Activated CD4-positive, alpha-beta T cell treated with anti-CD3 and anti-CD28 coated beads, Interleukin-2, Interleukin-4, amounts not matched to agents 100 ng/mL and 50 ng/mL, durations not matched to agents 16 hours and 8 hours (primary cell): Measurements from ENCODE around the gene WFDC1.

Experiments
- DNase-seq: peaks from one replicate; pipeline ENCODE4 v3.0.0-alpha.2; 2020; ENCODE audit warnings: low spot score

Gene WFDC1

DNA sequence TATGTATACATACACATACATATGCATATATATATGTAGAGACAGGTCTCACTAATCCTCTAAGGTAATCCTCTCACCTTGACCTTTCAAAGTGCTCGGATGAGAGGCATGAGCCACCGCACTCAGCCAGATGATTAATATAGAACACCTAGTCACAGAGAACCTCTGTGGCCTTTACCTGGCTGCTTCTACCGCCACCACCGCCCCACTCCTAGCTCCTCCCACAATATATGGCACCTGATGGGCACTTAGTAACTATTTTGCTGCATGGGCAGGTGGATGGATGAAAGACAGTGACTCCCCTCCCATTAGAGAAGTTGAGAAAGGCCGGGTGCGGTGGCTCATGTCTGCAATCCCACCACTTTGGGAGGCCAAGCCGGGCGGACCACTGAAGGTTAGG lies 57.0 kb downstream of the WFDC1 start:
- no peak for DNase-seq

DNA sequence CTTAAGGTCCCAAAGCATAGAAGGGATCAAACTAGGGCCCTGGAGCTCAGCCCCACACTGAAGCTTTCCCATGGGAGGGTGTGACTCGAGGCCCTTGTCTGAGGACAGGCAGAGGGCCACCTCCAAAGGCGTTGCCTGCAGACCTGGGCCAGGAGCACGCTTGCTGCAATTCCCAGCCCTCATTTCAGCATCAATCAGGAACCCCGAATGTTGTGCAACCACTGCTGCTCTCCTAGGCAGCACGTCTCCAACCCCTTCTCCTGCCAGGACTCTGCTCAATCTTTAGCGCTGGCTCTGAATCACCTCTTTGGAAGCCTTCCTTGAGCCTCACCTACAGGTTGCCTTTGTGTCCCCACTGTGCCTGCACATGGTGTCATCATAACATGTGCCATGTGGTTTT lies 59.6 kb downstream of the WFDC1 start:
- no peak for DNase-seq

GRCh38 chr16:84355149-84355548 lies 60.5 kb downstream of the WFDC1 start:
- DNase-seq = no peak

DNA sequence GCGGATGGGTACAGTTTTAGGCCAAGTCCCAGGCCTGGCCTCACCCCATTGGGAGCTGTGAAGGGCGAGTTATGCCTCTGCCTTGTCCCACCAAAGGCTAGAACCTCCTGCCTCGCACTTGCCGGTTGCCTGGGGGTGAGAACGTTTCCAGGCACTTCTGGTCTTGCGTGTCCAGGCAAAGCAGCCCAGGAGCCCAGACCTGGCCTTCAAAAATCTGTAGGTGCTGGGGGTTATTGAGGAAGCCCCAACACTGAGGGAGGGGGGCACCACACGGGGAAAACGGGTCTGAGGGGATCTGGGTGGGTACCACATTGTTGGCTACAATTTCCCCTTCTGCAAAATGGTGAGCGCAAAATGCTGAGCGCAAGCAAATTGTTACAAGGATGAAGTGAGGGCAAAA lies 61.5 kb downstream of the WFDC1 start:
- no peak for DNase-seq

- DNase-seq = no peak
Observed at GRCh38 chr16:84356591-84357116, 62.0 kb downstream of the WFDC1 start.

DNA sequence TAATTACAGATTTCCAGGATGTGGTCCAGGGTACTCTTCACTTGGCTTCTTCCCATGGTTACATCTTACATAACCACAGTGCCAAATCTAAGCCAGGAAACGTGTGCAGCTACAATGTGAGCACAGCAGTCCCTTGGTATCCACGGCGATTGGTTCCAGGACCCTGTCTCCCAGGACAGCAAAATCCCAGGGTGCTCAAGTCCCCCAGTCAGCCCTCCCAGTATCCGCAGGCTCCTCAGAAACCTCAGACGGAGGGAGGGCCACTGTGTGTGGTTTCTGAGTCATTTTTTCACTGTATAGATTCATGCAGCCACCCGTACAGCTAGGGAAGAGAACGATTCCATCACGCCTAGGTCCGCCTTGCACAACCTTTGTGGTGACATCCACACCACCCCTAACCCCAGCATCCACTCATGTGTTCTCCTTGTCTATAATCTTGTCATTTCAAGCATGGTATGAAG lies 62.5 kb downstream of the WFDC1 start:
- DNase-seq = peak; percentile 8

DNA sequence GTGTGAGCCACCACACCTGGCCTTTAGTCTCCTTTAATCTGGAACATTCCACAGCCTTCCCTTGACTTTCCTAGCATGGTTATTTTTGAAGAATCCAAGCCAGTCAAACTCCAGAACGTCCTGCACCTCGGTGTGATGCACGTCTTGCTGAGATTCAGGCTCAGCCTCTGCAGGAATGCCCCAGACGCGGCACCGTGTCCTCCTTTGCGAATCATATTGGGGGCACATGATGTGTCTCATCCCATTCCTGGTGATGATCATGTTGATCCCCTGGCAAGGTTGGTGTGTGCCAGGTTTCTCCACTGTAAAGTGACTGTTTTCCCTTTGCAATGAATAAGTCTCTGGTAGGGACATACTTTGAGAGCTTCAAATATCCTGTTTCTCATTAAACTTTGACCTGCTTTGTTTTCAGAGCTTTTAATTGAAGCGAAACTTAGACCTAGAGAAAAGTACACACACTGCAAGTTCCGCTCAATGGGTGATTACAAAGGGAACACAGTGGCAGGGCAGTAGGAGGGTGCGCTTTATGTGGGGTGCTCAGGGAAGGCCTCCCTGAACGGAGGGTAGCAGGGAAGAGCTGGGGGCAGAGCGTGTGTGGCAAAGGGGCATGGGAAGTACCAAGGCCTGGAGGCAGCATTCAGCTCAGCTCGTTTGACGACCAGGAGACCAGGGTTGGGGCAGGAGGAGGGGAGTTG lies 64.1 kb downstream of the WFDC1 start:
- DNase-seq = no peak

DNA sequence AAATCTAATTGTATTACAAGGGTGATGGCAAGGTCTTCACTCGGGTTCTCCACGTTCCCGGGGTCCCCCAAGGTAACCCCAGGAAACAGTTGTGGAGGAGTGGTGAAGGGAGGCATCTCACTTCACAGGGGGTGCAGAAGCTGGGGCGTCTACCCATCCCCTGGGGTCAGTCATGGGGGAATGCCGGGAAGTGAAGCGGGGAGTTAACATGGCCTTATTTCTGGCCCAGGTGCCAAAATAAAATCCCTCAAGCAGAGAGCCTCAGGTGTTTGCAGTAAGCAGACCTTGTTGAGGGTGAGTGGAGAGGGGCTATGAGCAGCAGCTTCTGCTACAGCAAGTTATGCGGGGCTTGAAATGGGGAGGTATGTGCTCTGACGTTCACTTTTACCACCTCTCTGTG lies 64.6 kb downstream of the WFDC1 start:
- DNase-seq = no peak

GRCh38 chr16:84360170-84360569 lies 65.5 kb downstream of the WFDC1 start:
- DNase-seq = peak; percentile 17

DNA sequence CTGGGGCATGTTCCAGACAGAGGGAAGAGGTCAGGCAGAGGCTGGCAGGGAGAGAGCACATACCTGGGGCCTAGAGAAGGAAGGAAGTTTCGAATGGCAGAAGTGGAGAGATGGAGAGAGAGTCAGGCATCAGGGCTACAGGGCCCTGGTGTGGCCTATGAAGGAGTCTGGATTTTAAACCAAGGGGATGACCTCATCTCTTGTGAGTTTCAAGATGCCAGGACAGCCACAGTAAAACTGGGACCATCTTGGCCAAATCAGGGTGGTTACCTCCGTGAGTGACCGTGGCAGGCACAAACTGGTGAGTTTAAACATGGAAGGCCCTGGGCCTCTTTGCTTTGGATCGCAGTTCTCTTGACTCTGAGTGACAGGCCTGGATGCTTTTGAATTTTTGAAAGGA lies 66.1 kb downstream of the WFDC1 start:
- no peak for DNase-seq

DNA sequence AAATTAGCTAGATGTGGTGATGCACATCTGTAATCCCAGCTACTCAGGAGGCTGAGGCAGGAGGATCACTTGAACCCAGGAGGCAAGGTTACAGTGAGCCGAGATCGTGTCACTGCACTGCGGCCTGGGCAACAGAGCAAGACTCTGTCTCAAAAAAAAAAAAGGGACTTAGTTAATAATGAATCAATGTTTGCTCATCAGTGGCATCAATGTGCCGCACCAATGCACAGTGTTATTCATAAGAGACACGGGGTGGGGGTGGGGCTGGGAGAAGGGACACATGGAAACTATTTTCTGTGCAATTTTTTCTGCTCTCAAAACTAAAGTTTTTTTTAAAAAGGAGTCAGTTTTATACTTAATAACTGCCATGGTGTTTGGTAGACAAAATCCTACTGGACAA lies 66.9 kb downstream of the WFDC1 start:
- no peak for DNase-seq

DNA sequence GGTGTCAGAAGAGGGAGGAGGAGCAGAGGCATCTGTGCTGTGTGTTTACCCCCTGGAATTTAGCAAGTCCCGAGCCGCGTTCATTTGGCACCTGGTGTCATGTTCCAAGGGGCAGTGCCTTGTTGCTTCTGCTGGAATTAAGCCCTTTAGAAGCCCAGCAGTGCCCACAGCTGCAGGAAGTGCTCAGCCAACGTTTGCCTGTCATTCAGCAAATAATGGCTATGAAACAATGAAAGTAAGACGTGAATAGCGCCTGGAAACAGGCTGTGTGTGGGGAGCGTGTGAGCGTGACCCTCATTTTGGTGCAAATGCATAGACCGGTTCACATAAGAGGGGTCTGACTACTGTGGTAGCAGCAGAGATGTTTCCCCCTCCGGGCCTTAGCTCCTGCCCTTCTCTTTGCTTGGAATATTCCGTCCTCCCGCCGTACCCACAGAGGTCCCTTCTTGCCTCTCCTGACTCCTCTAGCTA lies 67.8 kb downstream of the WFDC1 start:
- no peak for DNase-seq

DNA sequence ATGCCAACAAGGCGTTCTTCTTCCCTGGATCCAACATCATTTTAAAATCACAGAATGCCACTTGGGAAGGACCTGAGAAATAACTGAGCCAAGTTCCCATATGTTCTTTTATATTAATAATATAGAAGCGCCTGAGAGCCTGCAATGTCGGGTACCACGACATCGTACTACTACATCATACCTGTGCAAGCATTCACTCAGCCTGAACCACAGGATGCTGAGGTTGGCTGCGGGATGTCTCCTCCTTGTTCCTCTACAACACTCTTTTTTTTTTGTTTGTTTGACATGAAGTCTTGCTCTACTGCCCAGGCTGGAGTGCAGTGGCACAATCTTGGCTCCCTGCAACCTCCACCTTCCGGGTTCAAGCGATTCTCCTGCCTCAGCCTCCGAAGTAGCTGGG lies 71.5 kb downstream of the WFDC1 start:
- no peak for DNase-seq

- DNase-seq = no peak
Observed at GRCh38 chr16:84367297-84367680, 72.6 kb downstream of the WFDC1 start.

DNA sequence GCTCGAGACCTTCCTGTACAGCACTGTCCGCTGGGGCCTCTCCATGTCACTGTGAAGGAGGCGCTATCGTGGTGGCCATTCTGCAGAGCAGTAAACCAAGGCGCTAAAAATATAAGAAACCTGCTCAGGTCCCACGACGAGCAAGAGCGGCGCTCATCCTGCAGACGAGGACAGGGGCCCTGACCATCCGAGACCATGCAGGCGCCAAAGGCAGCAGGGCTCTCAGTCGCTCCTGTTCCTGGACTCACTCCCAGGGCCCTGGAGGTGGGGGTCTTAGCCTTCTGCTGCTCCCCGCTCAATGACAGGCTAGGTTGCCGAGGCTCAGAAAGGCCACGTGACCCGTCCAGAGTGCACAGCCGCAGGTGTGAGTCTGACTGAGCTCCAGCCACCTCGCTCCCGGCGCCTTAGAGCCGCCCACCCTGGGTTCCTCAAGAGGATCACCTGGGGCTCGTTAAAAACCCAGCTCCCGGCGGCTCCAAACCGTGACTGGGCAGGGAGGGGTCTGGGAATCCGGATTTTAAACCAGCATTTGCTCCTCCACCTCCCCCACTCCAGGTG lies 73.2 kb downstream of the WFDC1 start:
- DNase-seq = no peak

DNA sequence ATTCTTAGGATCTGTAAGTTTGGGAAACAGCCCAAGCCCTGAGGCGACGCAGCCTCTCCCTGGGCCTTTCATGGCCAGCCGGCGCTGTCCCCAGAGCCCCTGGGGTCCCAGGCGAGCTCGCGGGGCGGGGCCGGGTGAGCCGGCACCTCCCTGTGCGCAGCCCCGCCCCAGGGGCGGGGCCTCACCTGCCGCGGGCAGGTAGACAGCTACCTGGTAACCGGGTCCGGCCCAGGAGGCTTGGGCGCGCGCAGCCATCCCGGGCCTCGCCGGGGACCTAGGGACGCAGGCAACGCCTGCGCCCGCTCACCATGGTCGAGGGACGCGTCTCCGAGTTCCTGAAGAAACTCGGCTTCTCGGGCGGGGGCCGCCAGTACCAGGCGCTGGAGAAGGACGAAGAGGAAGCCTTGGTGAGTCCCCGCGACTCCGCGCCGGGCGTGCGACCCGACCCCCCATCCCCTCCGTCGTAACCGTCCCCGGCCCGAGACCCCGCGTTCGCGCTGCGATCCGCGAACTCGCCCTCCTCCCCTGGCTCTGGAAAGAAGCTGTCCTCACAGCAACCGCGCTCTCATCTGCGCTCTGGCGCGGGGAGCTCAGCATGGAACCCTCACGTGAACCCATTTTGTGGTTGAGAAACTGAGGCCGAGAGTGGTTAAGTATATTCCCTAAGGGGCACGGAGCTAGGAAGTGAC lies 73.8 kb downstream of the WFDC1 start, which contains the start of gene ATP2C2:
TSS of gene ATP2C2 (plus strand) at position 231 of the 689 bp plus-strand sequence. CDS start at position 309, 78 bp downstream.
- no peak for DNase-seq

DNA sequence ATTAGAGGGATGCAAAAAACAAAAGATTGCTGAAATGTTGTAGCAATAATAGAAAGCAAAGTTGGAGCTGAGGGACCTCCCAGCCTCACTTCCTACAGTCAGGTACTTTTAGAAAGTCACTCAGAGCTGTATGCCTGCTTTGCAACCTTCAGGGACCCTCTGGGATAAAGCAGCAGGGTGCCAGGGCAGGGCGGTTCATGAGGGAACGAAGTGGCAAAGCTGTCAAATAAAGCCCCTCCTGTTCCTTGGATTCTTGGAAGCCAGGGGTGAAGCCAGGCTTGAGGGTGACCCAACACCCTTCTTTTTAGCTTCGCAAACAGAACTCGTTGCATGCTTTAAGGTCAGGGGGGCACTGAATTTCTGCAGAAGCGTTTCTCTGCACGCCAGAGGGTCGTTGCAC lies 74.4 kb downstream of the WFDC1 start:
- no peak for DNase-seq

GRCh38 chr16:84369938-84370627 lies 75.4 kb downstream of the WFDC1 start:
- DNase-seq = no peak

DNA sequence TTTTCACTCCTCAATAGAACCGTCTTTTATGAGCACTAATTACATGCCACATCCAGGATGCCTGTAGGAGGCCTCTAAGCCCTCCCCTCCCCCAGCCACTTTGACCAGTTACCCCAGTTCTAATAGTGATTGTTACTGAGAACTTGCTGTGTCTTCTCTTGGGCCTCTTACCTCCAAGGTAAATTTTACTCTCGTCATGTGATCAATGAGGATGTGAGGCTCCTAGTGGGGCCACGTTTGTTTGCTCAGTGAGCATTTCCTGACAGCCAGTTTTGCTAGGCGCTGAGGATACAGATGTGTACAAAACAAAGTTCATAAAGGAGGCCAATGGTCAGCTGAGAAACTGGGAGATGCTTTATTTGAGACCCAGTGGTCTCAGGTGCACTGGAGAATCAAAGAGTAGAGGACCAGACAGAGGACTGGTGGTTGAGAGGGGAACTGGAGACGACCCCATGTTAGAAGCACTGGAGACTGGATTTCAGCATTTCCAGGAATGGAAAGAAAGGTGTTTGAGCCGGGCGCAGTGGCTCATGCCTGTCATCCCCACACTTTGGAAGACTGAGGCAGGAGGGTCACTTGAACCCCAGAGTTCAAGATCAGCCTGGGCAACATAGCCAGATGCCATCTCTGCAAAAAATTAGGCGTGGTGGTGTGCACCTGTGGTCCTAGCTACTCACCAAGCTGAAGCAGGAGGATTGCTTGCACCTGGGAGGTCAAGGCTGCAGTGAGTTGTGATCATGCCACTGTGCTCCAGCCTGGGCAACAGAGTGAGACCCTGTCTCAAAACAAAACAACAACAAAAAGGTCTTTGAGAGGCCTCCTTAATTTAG lies 76.3 kb downstream of the WFDC1 start:
- no peak for DNase-seq

GRCh38 chr16:84371553-84371865 lies 76.8 kb downstream of the WFDC1 start:
- DNase-seq = no peak

GRCh38 chr16:84373907-84374489 lies 79.3 kb downstream of the WFDC1 start:
- no peak for DNase-seq
